Motor neuron (in vitro differentiated cells): ENCODE results near the gene PRICKLE3. TPM values are rescaled to one million over a fixed set of nuclear protein-coding genes. Genes with fewer than 3 reads are reported as not detected.

ENCODE experiments used
- ATAC-seq, 8 experiments: fragments of 200-7000 bp; cut with Tn5 transposase; replicated peaks in 6 of 8; 2 replicates each; pipeline ENCODE4 v1.8.0; 2021; ENCODE audit warnings: mild to moderate bottlenecking in 8 of 8, moderate library complexity in 8 of 8
- H3K27ac ChIP-seq, 2 donors: fragments of 250-450 bp; sonication (Bioruptor Pico); 2 replicates each; pipeline ENCODE4 v1.9.0; 2021; ENCODE audit warnings: antibody characterized with exemption in 2 of 2, mild to moderate bottlenecking in 2 of 2, moderate library complexity in 1 of 2
- H3K4me1 ChIP-seq, 2 donors: fragments of 250-450 bp; sonication (Bioruptor Pico); replicated peaks in 1 of 2; 2 replicates each; pipeline ENCODE4 v1.6.1; 2021; ENCODE audit warnings: antibody characterized with exemption in 2 of 2, mild to moderate bottlenecking in 2 of 2, moderate library complexity in 1 of 2
- H3K4me3 ChIP-seq, 5 donors: fragments of 250-450 bp; sonication (Bioruptor Pico); 2 replicates each; pipeline ENCODE4 v1.9.0; 2021; ENCODE audit warnings: antibody characterized with exemption in 5 of 5, mild to moderate bottlenecking in 5 of 5, moderate library complexity in 4 of 5
- WGBS, 10 experiments: fragments of 450-650 bp; shearing (Covaris generic); methylation state at CpG; one replicate each; pipeline ENCODE4 v1.0.0; 2022; 5-methylcytosine and 5-hydroxymethylcytosine counted together
- in situ Hi-C, 9 experiments: fragments of 400-800 bp; cut with MboI; loops; one replicate each; pipeline ENCODE4 v1.15.0; 2021; ENCODE audit warnings: low sequenced_read_pairs in 9 of 9, low pct_unique_long_range_greater_than_20kb in 2 of 9; ENCODE audit not compliant: unreplicated experiment in 9 of 9
- total RNA-seq, 8 experiments: library from RNA; unstranded; fragments of 300-600 nt; gene quantifications; 2 replicates each; pipeline versions ENCODE4 v1.2.3 to v1.2.4, GENCODE V29; 2022

The PRICKLE3 gene
- total RNA-seq, 8 experiments from 2014 or later, result 0.33 to 11.8 (median 1.1) TPM

GRCh38 chrX:49214996-49215526 lies 28.9 kb upstream of the PRICKLE3 start:
- no peak overlapping the region for H3K27ac ChIP-seq
- no peaks in the 10 kb centered on the region for H3K4me1 ChIP-seq
- in situ Hi-C loops, result no loop called here
- H3K4me3 ChIP-seq, result no peak overlapping the region
- WGBS, 10 experiments, result 61 to 100% (median 78%) methylated on average over 1 to 7 of the region's 14 CpGs; no CpG with 5 or more reads in 7 of the 10 experiments
- no peak for ATAC-seq

DNA sequence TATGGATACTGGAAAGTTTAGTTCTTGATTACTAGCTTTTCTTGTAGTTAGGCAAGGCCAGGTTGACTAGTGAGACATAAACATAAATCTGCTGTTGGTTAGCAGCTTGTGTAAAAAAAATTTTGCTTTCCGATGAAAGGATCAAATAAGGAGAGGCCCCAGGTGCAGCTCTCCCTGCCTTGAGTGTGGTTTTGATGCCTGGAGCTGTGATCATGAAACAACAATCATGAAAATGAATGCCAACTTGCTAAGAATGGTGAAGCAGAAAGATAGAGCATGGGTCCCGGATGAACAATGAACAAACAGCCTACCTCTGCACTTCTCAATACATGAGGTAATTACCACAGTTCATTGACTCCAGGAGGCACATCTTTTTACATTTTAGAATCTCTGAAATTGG lies 28.2 kb upstream of the PRICKLE3 start:
- Histone ChIP-seq H3K27ac (no peak overlapping the region), H3K4me1 (no peaks in the 10 kb centered on the region), H3K4me3 (no peak overlapping the region)
- ATAC-seq, result no peak
- in situ Hi-C loops, result no loop called here
- whole genome bisulfite sequencing, 10 experiments, result 20 to 42% methylated on average over 1 to 2 of the region's 2 CpGs; no CpG with 5 or more reads in 8 of the 10 experiments

- Histone ChIP-seq H3K27ac (no peak overlapping the region), H3K4me3 (no peak overlapping the region), H3K4me1 (no peaks in the 10 kb centered on the region)
- in situ Hi-C loops, result no loop called here
- WGBS, 10 experiments, result 0 to 40% (median 20%) methylated on average over 1 of the region's 1 CpG; no CpG with 5 or more reads in 6 of the 10 experiments
- ATAC-seq, result no peak
These were observed 26.7 kb upstream of the PRICKLE3 start for GRCh38 chrX:49212861-49213260.

- in situ Hi-C loops, result no loop called here
- H3K4me1 ChIP-seq, result no peaks in the 10 kb centered on the region
- no peak overlapping the region for H3K4me3 ChIP-seq
- WGBS, 10 experiments, result 31% methylated on average over 2 of the region's 2 CpGs; no CpG with 5 or more reads in 9 of the 10 experiments
- ATAC-seq, result no peak
- H3K27ac ChIP-seq, result no peak overlapping the region
These were observed 26.0 kb upstream of the PRICKLE3 start for GRCh38 chrX:49212209-49212608.

- H3K4me3 ChIP-seq, result no peak overlapping the region
- no peak for ATAC-seq
- in situ Hi-C loops, result no loop called here
- WGBS, 10 experiments, result 96% methylated on average over 3 of the region's 9 CpGs; no CpG with 5 or more reads in 9 of the 10 experiments
- no peak overlapping the region for H3K27ac ChIP-seq
- H3K4me1 ChIP-seq, result no peaks in the 10 kb centered on the region
These were observed 24.9 kb upstream of the PRICKLE3 start for GRCh38 chrX:49211074-49211473.

DNA sequence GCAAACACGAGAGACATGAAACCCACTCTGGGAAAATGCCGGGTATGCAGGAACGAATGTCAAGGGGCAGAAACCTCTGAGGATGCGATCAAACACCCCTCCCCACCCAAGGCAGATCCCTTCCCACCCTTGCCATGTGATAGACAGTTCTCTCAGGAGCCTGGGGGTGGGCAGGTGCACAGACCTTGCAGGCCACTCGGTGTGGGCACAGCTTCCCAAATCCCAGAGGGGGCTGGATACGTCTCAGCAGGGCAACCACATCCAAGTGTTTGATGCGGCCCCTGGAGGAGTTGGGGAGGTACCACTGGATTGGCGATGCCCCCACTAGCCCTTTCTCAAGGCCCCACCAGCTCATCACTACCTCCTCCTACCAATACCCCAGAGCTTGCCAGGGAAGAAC lies 24.2 kb upstream of the PRICKLE3 start:
- no peak for ATAC-seq
- no peak overlapping the region for H3K27ac ChIP-seq
- in situ Hi-C loops, result no loop called here
- no peaks in the 10 kb centered on the region for H3K4me1 ChIP-seq
- no peak overlapping the region for H3K4me3 ChIP-seq
- WGBS, 10 experiments, result no CpG with 5 or more reads among the region's 8 CpGs

- H3K4me3 ChIP-seq, result no peak overlapping the region
- in situ Hi-C loops, result no loop called here
These were observed 23.5 kb upstream of the PRICKLE3 start for GRCh38 chrX:49209434-49210251.

DNA sequence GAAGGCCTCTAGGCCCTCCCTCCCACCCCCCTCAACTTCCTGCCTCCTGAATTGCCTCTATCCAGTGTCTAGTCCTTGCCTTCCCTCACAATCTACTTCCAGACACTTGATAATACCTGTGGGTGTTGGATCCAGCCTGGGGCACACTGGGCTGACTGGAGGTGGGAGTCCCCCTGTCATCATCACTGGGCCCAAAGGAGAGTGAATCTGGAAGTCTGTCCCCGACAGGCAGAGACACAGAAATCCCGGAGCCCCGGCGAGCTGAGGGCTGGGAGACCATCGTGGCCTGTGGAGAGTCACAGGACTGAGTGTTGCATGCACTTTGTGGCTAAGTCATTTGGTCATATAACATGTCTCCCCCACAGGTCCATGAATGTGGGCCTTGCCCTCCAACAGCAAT lies 22.2 kb upstream of the PRICKLE3 start:
- ATAC-seq, result no peak
- in situ Hi-C loops, result no loop called here
- WGBS, 10 experiments, result 0% methylated on average over 3 of the region's 5 CpGs; no CpG with 5 or more reads in 9 of the 10 experiments
- Histone ChIP-seq H3K4me1 (no peaks in the 10 kb centered on the region), H3K4me3 (no peak overlapping the region), H3K27ac (no peak overlapping the region)

More at GRCh38 chrX:49209434-49210251, 23.5 kb upstream of the PRICKLE3 start:
- Histone ChIP-seq H3K27ac (no peak overlapping the region), H3K4me1 (no peaks in the 10 kb centered on the region)
- 82% methylated on average over 13 of the region's 28 CpGs; no CpG with 5 or more reads in 9 of the 10 experiments for WGBS, 10 experiments
- peak in 2 of 8 experiments; percentile 28 to 48 for ATAC-seq

GRCh38 chrX:49206543-49206942 lies 20.4 kb upstream of the PRICKLE3 start:
- WGBS, 10 experiments, result no CpG with 5 or more reads among the region's 8 CpGs
- in situ Hi-C loops, result no loop called here
- ATAC-seq, result no peak

DNA sequence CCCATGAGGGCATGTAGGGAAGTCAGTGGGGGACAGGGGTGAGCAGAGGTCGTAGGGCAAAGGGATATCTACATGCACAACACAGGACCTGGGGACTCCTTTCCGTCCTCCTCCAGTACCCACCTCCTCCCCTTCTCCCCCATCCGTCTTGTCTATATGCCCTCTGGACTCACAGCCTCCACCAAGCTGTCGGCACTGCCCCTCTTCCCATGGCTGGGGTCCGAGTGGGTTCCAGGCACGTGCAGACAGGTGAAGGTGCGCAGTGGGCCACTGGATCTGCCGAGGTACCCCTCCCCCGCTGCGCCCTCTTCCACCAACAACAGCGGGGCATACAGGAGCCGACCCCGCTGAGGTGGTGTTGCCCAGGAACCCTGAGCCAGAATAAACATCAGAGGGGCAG lies 19.3 kb upstream of the PRICKLE3 start:
- Histone ChIP-seq H3K27ac (no peak overlapping the region), H3K4me3 (no peak overlapping the region), H3K4me1 (peaks cover 4% of the 10 kb centered on the region in 2 donors)
- in situ Hi-C loops, result no loop called here
- no peak for ATAC-seq
- WGBS, 10 experiments, result 55 to 100% methylated on average over 3 to 10 of the region's 13 CpGs; no CpG with 5 or more reads in 8 of the 10 experiments

More at GRCh38 chrX:49206543-49206942, 20.4 kb upstream of the PRICKLE3 start:
- Histone ChIP-seq H3K4me3 (no peak overlapping the region), H3K27ac (no peak overlapping the region), H3K4me1 (no peaks in the 10 kb centered on the region)

GRCh38 chrX:49204709-49205108 lies 18.5 kb upstream of the PRICKLE3 start:
- WGBS, 10 experiments, result no CpG with 5 or more reads among the region's 4 CpGs

DNA sequence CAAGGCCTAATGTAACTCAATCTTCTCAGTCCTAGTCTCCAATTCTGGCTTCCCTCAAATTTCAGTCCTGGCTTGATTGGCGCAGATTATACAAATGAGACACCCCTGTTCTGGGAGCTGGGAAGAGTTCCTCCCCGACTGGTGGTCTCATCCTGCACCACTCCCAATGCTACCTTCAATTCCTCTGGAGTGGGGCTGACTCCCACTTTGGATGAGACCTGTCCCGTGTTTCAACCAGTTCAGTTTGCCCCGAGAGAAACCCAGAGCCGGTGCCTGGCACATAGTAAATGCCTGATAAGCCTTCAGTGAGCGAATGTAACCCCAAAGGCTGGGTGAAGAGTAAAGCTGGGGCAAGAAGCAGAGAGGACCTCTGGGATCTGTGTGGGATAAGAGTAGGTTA lies 17.8 kb upstream of the PRICKLE3 start:
- Histone ChIP-seq H3K4me1 (peaks cover 4 to 5% of the 10 kb centered on the region in 2 donors), H3K4me3 (no peak overlapping the region), H3K27ac (no peak overlapping the region)
- in situ Hi-C loops, result no loop called here
- WGBS, 10 experiments, result 68% methylated on average over 6 of the region's 6 CpGs; no CpG with 5 or more reads in 9 of the 10 experiments
- no peak for ATAC-seq

More at GRCh38 chrX:49204709-49205108, 18.5 kb upstream of the PRICKLE3 start:
- no peak for ATAC-seq
- Histone ChIP-seq H3K27ac (no peak overlapping the region), H3K4me3 (no peak overlapping the region), H3K4me1 (peaks cover 4 to 5% of the 10 kb centered on the region in 2 donors)
- in situ Hi-C loops, result no loop called here

- ATAC-seq, result no peak
- Histone ChIP-seq H3K27ac (no peak overlapping the region), H3K4me3 (no peak overlapping the region), H3K4me1 (peaks cover 4 to 5% of the 10 kb centered on the region in 2 donors)
- in situ Hi-C loops, result no loop called here
- WGBS, 10 experiments, result 15 to 100% (median 20%) methylated on average over 1 to 3 of the region's 3 CpGs; no CpG with 5 or more reads in 7 of the 10 experiments
These were observed 17.4 kb upstream of the PRICKLE3 start for GRCh38 chrX:49203536-49203935.
